GM04503 (cell line): Measurements from ENCODE around the gene A1BG.
"Not testable (repeated sequence)": the region's sequence is repeated elsewhere in the genome, so short reads cannot be mapped to it uniquely, and the experiment has no call there.

Experiments
- DNase-seq: peaks from one replicate; pipeline ENCODE4 v3.0.0-alpha.2; 2012; ENCODE audit warnings: low read depth

The A1BG gene

DNA sequence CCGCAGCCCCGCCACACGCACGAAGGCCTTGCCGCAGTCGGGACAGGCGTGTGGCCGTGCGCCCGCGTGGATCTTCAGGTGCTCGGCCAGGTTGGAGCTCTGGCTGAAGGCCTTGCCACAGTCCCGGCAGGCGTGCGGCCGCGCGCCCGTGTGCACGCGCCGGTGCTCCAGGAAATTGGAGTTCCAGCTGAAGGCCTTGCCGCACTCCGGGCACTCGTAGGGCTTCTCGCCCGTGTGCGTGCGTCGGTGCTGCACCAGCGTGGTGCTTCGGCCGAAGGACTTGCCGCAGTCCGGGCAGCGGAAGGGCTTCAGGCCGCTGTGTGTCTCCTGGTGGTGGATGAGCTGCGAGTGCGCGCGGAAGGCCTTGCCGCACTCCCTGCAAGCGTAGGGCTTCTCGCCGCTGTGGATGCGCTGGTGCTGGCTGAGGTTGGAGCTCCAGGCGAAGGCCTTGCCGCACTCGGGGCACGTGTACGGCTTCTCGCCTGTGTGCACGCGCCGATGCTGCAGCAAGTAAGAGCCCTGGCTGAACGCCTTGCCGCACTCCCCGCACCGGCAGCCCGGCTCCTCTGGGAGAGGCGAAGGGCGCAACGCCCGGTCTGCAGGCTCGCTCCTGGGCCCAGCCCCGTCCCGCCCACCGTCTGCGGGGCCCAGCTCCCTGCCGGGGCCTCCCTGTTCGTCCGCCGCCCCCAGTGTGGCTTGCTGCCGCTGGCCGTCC is 3.6 kb upstream of the A1BG start:
- no peak for DNase-seq

DNA sequence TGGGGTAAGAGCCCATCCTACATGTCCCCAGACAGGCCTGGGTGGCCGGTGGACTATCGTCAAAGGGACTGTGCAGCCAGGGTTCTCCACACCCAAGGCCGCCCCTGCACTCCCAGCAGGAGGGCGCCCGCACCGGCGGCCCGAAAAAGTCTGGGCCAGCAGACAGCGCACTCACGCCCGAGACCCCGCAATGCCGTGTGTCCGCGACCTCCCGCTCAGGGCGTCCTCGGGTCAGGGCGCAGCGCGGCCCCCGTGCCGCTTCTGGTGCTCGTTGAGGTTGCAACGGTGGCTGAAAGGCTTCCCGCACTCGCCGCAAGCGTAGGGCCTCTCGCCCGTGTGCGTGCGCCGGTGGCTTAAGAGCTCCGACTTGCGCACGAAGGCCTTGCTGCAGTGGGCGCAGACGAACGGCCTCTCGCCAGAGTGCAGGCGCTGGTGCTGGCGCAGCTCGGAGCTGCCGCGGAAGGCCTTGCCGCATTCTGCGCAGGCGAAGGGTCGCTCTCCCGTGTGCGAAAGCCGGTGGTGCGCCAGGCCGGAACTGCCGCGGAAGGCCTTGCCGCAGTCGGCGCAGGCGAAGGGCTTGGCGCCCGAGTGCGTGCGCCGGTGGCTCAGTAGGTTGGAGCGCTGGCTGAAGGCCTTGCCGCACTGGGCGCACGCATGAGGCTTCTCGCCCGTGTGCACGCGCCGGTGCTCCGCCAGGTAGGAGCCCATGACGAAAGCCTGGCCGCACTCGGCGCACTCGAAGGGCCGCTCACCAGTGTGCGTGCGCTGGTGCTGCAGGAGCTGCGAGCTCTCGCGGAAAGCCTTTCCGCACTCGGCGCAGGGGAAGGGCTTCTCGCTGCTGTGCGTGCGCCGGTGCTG is 2.8 kb upstream of the A1BG start:
- no peak for DNase-seq

DNA sequence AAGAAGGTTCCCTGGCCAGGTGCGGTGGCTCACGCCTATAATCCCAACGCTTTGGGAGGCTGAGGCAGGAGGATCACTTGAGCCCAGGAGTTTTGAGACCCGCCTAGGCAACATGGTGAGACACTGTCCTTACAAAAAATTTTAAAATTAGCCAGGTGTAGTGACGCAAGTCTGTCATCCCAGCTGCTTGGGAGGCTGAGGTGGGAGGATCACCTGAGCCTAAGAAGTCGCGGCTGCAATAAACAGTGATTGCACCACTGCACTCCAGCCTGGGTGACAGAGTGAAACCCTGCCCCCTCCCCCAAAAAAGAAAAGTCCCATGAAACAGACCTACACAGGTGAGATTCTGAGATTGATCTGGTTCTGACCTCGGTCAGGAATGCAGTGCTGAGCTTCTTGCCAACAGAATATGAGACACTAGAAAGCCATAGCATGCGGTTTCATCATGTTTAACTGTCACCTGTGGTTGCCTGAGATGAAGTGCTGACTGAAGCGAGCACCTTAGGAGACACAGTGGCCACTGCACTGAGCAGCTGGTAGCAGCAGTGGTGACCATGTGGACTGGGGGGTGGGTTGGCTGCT is 2.0 kb upstream of the A1BG start:
- DNase-seq: no peak

DNA sequence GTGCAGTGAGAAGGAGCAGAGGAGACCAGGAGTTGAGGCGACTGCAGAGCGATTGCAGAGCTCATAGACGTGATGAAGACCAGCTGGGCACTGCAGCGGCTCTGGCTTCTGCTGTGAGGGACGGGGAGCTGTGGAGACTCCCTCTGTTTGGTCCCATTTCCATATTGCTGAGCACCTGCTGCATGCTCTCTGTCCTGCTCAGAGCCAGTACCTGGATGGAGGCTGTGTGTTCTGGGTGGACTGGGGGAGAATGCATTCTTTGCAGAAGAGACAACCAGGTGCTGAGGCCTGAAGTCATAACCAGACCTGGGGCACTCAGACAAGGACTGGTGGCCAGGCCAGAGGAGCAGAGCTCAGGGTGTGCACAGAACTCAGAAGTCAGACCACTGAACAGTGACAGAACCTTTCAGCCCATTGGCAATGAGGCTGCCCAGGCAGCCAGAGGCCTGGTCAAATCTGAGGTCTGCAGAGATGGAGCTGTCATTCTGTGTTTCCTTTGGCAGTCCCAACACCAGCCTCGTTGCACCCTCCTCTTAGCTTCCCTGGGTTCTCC is 1.3 kb upstream of the A1BG start:
- no peak for DNase-seq

DNA sequence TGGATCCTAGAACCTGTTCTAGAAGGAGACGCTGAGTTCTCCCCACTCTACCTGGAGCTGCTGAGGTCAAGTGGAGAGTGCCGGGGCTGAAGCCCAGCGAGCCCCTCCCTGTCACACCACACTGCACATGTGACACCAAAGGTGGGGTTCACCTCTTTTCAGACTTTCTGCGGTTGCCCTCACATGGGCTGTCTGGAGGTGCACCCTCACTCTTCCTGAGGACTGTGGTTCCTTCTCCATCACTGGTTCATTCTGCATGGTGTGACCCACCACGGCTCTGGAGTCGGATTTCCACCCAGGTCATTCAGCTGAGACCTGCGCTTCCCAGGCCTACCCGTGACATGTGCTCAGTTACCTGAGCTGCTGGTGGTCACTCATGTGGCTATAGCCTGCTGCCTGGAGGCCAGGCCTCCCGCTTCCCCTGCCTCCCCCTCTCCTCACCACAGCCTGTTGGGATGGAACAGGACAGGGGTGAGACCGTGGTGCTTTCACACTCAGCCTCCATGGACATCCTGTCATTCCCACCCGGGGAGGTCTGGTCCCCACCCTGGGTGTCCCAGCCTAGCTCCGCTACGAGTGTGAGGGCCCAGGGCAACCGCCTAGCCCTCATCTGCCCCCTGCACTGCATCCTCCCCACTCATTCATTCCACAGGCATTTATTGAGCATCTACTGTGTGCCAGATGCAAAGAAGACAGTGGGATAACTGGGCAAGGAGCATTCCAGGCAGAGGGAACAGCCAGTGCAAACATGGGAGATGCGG is 605 bp upstream of the A1BG start:
- DNase-seq: no peak

DNA sequence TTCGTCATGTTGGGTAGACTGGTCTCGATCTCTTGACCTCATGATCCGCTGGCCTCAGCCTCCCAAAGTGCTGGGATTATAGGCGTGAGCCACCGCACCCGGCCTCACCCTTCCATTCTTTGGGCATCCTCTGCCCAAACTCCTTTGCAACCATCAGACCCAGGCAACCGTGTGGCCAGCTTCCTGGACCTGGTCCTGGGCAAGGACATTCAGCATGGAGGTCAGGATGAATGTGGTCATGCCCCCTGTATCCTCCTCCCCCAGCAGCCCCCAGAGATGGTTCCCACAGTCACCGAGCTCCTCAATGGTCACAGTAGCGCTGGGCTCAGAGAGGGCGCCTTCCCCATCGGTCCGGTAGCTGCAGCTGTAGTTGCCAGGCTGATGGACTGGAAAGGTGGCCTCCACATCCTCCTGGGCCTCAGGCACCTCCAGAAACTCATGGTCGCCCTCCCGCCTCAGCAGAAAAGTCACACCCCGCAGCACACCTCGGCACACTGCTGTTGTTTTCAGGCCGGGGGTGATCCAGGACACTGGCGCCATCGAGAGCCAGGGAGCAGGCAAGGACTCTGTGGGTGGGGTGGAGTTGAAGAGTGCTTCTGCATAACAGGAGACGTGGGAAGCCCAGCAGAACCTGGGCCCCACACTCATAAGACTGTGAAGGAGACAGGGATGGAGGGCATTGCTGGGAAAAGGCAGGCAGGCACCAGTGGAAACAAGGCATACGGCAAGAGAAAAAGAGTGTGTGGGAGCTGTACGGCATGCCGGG is 1.1 kb downstream of the A1BG start:
- no peak for DNase-seq

DNA sequence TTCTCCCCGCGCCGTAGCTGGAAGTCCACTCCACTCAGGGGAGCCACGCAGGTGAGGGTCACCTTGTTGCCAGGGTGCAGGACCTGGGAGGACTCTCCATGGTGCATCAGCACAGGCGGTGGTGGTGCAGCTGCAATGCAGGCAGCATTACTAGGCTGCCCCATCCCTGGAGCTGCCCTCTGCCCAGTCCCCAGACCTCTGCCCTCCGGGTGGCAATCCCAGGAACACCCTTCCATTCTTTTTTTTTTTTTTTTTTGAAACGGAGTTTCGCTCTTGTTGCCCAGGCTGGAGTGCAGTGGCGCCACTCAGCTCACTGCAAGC is 1.8 kb downstream of the A1BG start:
- DNase-seq: no peak

DNA sequence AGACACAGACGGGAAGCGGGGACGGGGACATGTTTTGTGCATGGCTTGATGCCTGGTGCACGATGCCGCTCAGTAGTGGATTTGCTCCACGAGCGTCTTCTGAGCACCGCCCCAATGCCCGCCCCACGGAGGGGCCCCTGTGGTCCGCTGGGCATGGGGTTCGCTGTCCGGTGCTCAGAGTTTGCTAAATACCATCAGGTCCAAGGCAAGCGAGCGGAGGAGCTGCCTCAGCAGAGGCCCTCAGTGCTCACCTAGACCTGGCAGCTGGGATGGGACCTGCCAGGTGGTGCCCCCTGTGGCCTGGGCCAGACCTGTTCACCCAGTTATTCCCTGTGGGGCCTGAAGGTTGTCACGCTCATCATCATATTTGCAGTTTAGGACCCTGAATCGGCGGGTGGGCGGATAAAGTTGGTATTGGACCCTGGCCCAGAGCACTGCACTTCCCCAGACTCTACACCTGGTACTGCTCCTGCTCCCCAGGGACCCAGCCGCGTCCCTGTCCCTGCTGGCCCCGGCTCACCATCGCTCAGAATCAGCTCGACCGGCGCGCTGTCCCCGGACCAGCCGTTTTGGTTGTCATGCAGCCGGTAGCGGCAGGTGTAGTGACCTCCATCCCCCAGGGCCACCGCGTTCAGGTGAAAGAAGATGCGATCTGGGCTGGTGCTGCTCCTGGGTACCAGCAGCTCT is 2.3 kb downstream of the A1BG start:
- no peak for DNase-seq

DNA sequence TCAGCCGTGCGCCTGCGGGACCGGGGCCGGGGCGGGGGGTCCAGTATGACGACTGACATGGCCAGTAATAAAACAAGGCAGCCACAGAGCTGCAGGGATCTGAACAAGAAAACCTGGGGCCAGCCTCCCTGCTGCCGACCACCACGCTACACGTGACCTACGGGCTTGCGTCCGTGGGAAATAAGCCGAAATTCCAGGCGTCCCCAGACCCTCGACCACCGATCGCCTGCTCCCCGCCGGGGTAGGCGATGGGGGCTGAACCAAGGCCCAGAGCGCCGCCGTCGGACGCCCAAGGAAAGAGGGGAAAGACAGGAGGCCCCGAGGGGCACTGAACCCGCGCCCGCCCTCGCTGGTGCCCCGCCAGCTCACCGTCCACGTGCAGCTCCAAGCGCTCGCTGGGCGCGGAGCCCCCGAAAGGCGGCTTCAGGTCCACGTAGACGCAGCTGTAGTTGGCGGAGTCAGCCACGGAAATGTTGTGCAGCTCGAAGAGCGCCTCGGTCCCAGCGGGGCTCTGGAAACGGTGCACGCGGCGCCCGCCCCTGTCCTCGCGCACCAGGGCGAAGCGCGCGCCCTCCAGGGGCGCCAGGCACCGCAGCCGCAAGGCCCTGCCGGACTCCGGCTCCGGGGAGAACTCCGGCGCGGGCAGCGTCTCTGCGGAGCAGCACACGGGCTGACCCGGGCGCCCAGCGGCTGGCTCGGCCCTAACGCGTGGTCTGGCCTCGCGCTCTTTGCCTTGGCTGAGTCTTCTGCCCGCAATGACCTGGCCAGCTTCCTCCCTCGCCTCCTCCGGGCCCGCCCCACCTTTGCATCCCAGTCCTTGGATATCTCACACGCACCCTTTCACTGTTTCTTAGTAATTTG is 3.1 kb downstream of the A1BG start:
- no peak for DNase-seq

DNA sequence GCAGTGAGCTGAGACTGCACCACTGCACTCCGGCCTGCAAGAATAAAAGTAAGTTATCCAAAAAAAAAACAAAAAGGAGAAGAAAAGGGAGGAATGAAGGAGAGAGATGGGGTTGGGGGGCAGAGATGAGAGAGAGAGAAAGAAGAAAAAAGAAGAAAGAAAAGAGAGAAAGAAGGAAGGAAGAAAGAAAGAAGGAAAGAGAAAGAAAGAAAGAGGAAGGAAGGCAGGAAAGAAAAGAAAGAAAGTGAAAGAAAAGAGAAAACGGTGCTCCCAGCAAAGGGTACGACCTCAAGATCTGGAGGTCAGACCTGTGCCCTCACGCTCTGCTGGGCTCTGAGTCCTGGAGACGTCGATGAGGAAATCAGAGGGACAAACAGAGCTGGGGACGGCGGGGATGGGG is 3.7 kb downstream of the A1BG start:
- no peak for DNase-seq

DNA sequence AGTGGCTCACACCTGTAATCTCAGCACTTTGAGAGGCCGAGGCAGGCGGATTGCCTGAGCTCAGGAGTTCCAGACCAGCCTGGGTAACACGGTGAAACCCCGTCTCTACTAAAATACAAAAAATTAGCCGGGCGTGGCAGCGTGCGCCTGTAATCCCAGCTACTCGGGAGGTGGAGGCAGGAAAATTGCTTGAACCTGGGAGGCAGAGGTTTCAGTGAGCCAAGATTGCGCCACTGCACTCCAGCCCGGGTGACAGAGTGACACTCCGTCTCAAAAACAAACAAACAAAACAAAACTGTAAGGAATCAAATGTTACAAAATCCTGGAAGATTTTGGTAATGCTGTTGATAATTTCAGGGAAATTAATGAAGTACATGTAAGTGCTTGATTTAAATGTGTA is 5.2 kb downstream of the A1BG start:
- not testable (repeated sequence) for DNase-seq

DNA sequence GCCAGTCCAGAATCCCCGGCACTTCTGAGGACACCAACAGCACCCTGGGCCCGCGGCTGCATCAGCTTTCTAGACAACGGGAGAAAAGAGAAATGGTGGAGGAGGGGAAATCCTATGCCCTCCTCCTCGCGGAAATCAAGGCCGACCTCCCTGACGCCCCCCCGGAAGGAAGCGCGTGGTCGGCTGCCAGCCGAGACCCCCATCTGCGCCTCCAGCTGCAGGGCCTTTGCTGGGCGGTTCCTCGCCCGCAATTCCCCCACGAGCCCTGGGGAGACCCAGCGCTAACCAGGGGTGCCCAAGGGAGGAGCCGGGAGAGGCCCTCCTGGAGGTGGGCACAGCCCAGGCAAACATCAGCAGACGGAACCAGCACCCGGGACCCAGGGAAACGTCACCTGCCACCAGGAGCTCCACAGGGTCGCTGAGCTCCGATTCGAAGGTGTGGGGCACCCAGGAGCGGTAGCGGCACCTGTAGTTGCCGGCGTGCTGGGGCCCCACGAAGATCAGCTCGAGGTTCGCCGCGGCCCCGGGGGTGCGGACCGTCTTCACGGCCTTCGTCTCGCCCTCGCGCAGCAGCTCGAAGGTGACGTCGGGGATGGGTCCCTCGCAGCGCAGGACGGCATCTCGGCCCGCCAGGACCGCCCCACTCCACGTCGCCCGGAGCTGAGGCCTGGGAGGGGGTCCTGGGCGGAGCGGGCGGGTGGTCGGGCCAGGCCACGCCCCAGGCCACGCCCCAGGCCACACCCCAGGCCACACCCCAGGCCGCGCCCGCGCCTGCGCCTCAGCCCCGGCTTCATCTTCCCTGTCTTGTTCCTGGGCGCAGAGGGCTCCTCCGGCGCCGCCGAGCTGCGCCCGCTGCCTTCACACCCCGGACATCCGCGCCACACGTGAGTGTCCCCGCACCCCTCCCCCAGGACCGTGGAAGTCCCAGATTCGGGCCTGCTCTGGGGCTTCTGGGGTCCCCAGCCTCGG is 6.0 kb downstream of the A1BG start:
- DNase-seq: no peak

DNA sequence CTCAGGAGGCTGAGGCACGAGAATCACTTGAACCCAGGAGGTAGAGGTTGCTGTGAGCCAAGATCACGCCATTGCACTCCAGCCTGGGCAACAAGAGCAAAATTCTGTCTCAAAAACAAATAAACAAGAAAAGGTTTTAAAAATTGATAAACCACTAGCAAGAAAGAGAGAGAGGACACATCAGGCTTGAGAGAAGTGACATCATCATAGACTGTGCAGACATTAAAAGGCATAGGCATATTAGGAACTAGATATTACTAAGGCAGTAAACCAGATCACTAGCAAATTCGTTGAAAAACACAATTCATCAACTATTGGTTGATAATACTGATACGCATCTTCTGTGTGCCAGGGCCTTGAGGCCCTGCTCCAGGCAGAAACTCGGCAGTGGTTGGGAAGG is 7.7 kb downstream of the A1BG start:
- no peak for DNase-seq

DNA sequence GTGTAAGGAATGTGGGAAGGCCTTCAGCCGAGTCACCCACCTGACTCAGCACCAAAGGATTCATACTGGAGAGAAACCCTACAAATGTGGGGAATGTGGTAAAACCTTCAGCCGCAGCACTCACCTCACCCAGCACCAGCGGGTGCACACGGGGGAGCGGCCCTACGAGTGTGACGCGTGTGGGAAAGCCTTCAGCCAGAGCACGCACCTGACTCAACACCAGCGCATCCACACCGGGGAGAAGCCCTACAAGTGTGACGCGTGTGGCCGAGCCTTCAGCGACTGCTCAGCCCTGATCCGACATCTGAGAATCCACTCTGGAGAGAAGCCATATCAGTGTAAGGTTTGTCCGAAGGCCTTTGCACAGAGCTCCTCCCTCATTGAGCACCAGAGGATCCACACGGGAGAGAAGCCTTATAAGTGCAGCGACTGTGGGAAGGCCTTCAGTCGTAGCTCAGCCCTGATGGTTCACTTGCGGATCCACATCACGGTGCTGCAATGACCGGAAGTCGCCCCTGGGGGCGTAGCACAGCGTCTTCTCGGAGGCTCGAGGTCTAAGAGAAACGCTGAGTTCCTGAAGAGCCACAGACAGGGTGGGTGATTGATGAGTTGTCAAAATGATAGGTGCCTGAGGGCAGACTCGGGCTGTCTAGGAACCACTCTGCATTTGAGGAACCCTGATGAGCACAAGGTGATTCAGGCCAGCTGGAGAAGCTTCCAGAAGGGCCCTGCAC is 14.3 kb downstream of the A1BG start:
- no peak for DNase-seq

DNA sequence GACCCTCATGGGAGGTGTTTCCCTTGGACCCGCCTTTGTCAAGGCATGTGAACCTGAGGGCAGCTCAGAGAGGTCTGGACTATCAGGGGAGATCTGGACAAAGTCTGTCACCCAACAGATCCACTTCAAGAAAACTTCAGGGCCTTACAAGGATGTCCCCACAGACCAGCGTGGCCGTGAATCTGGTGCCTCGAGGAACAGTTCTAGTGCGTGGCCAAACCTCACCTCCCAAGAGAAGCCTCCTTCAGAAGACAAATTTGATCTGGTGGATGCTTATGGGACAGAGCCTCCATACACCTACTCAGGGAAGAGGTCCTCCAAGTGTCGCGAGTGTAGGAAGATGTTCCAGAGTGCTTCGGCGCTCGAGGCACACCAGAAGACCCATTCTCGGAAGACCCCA is 15.0 kb downstream of the A1BG start:
- DNase-seq: no peak

DNA sequence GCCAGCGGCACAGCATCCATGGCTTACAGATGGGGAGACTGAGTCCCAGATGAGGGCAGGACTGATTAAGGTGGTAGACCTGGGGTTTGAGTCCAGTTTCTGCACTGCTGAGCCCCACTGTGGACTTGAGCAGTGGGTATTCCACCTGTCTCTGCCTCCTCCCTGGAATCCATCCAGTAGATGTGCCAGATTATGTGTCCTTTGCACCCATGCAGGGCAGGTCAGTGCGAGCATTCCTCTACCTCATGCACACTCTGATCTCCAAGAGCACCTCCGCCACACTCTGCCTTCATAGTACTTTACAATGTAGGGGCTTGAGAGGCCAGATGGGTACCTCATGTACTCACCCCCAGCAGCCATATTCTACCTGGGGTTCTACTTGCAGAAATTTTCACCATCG is 16.5 kb downstream of the A1BG start:
- DNase-seq: no peak

DNA sequence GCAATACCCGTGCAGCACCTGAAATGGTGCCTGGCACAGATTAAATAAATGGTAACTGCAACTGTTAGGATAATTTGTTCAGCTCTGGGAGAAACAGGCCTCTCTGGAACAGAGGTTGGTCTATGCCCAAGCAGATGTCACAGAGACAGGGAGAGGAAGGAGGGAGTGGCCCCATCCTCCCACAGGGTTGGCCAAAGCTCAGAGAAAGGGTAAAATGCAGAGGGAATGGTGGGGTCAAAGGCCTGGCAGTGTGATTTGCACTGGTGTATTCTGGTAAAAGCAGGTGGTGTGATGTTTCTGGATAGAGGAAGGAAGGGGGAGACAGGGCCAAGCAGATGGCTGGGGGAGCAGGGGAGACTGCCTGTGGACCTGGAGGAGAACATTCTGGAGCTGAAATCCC is 17.1 kb downstream of the A1BG start:
- no peak for DNase-seq

DNA sequence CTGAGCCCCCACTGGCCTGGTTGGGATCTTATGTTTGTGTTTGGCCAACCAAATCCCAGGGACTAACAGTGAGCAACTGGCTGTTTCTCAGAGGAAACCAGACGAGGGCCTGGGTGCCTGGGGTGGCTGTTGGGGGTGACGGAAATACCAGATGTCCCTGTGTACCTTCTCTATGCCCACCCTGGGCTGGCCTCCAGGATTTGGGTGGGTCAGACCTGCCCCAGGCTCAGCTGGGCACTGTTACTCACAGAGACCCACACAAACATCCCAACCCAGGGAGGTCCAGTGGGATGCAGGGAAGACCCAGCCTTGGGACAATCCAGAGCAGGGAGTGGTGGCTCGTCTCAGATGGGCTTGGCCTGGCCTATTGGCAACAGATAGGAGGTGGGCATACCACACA is 17.7 kb downstream of the A1BG start:
- DNase-seq: no peak
